SK-N-SH treated with all-trans-retinoic acid at 6 μM for 48 hours (cell line): Measurements from ENCODE around the gene FRMD4B.

Source experiments
- ATAC-seq: fragments of 200-7000 bp; cut with Tn5 transposase; 3 replicates; pipeline ENCODE4 v1.9.1; 2020; ENCODE audit warnings: mild to moderate bottlenecking, moderate library complexity
- ARNTL ChIP-seq: fragments of 450-650 bp; formaldehyde crosslinking; IDR thresholded peaks from 2 replicates; pipeline ENCODE4 v1.5.0; 2020; ENCODE audit warnings: low read depth, mild to moderate bottlenecking, moderate library complexity, borderline replicate concordance
- BACH2 ChIP-seq: fragments of 250-450 bp; sonication (Bioruptor Pico); IDR thresholded peaks from 2 replicates; pipeline ENCODE4 v1.9.0; 2021; ENCODE audit warnings: mild to moderate bottlenecking, borderline replicate concordance
- CSRNP3 ChIP-seq: fragments of 250-450 bp; sonication (Bioruptor Pico); IDR thresholded peaks from 2 replicates; pipeline ENCODE4 v1.5.1; 2021; ENCODE audit warnings: mild to moderate bottlenecking, moderate library complexity
- ESRRG ChIP-seq: fragments of 250-450 bp; sonication (Bioruptor Pico); IDR thresholded peaks from 2 replicates; pipeline ENCODE4 v1.6.1; 2021; ENCODE audit warnings: mild to moderate bottlenecking
- GLIS3 ChIP-seq: fragments of 250-450 bp; sonication (Bioruptor Pico); IDR thresholded peaks from 2 replicates; pipeline ENCODE4 v1.5.0; 2020; ENCODE audit warnings: mild to moderate bottlenecking, moderate library complexity
- ISL1 ChIP-seq: fragments of 250-450 bp; sonication (Bioruptor Pico); IDR thresholded peaks from 2 replicates; pipeline ENCODE4 v2.1.2; 2022; ENCODE audit warnings: mild to moderate bottlenecking, moderate library complexity
- OSR1 ChIP-seq: fragments of 250-450 bp; sonication (Bioruptor Pico); IDR thresholded peaks from 2 replicates; pipeline ENCODE4 v1.8.0; 2022; ENCODE audit warnings: moderate library complexity, mild to moderate bottlenecking, inconsistent platforms
- PATZ1 ChIP-seq: fragments of 250-450 bp; sonication (Bioruptor Pico); IDR thresholded peaks from 2 replicates; pipeline ENCODE4 v1.8.0; 2020; ENCODE audit warnings: mild to moderate bottlenecking, moderate library complexity, borderline replicate concordance
- PPARA ChIP-seq: fragments of 250-450 bp; sonication (Bioruptor Pico); IDR thresholded peaks from 2 replicates; pipeline ENCODE4 v1.5.0; 2020; ENCODE audit warnings: mild to moderate bottlenecking, borderline replicate concordance
- RARB ChIP-seq: fragments of 250-450 bp; sonication (Bioruptor Pico); IDR thresholded peaks from 2 replicates; pipeline ENCODE4 v1.8.0; 2021; ENCODE audit warnings: mild to moderate bottlenecking, moderate library complexity
- SNAI2 ChIP-seq: fragments of 250-450 bp; sonication (Bioruptor Pico); IDR thresholded peaks from 2 replicates; pipeline ENCODE4 v1.5.0; 2020; ENCODE audit warnings: mild to moderate bottlenecking, moderate library complexity
- TCF4 ChIP-seq: fragments of 250-450 bp; sonication (Bioruptor Pico); IDR thresholded peaks from 2 replicates; pipeline ENCODE4 v1.8.0; 2021; ENCODE audit warnings: mild to moderate bottlenecking, moderate library complexity, borderline replicate concordance
- TOX ChIP-seq: fragments of 250-450 bp; sonication (Bioruptor Pico); IDR thresholded peaks from 2 replicates; pipeline ENCODE4 v1.8.0; 2021; ENCODE audit warnings: mild to moderate bottlenecking, moderate library complexity, borderline replicate concordance
- TSHZ2 ChIP-seq: fragments of 250-450 bp; sonication (Bioruptor Pico); IDR thresholded peaks from 2 replicates; pipeline ENCODE4 v1.5.0; 2020; ENCODE audit warnings: mild to moderate bottlenecking, moderate library complexity
- ZC3H10 ChIP-seq: fragments of 250-450 bp; sonication (Bioruptor Pico); IDR thresholded peaks from 2 replicates; pipeline ENCODE4 v1.5.1; 2021; ENCODE audit warnings: mild to moderate bottlenecking, moderate library complexity
- ZFP3 ChIP-seq: fragments of 250-450 bp; sonication (Bioruptor Pico); IDR thresholded peaks from 2 replicates; pipeline ENCODE4 v1.5.0; 2020; ENCODE audit warnings: mild to moderate bottlenecking, moderate library complexity
- ZFP30 ChIP-seq: fragments of 450-650 bp; formaldehyde crosslinking; IDR thresholded peaks from 2 replicates; pipeline ENCODE4 v1.5.0; 2022; ENCODE audit warnings: mild to moderate bottlenecking, moderate library complexity
- ZNF565 ChIP-seq: fragments of 450-650 bp; formaldehyde crosslinking; conservative IDR thresholded peaks from 2 replicates; pipeline ENCODE4 v1.5.0; 2020; ENCODE audit warnings: low read depth, mild to moderate bottlenecking, moderate library complexity
- ZNF70 ChIP-seq: fragments of 450-650 bp; formaldehyde crosslinking; IDR thresholded peaks from 2 replicates; pipeline ENCODE4 v1.5.0; 2020; ENCODE audit warnings: mild to moderate bottlenecking, moderate library complexity
- ZNF8 ChIP-seq: fragments of 450-650 bp; formaldehyde crosslinking; IDR thresholded peaks from 2 replicates; pipeline ENCODE4 v1.5.0; 2020; ENCODE audit warnings: mild to moderate bottlenecking, moderate library complexity
- TF ChIP-seq, protein P1 (sequence below): fragments of 250-450 bp; sonication (Bioruptor Pico); IDR thresholded peaks from 2 replicates; pipeline ENCODE4 v1.8.0; 2021; ENCODE audit warnings: low read depth, mild to moderate bottlenecking, moderate library complexity, borderline replicate concordance
- TF ChIP-seq, protein P2 (sequence below): fragments of 250-450 bp; sonication (Bioruptor Pico); IDR thresholded peaks from 2 replicates; pipeline ENCODE4 v1.5.1; 2020; ENCODE audit warnings: low read depth, mild to moderate bottlenecking, moderate library complexity

FRMD4B gene

GRCh38 chr3:69137412-69137811 lies 248.5 kb downstream of the FRMD4B start (continued):
- TF ChIP-seq, protein P1, sequence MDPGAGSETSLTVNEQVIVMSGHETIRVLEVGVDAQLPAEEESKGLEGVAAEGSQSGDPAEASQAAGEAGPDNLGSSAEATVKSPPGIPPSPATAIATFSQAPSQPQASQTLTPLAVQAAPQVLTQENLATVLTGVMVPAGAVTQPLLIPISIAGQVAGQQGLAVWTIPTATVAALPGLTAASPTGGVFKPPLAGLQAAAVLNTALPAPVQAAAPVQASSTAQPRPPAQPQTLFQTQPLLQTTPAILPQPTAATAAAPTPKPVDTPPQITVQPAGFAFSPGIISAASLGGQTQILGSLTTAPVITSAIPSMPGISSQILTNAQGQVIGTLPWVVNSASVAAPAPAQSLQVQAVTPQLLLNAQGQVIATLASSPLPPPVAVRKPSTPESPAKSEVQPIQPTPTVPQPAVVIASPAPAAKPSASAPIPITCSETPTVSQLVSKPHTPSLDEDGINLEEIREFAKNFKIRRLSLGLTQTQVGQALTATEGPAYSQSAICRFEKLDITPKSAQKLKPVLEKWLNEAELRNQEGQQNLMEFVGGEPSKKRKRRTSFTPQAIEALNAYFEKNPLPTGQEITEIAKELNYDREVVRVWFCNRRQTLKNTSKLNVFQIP (CRISPR knock-in tag), result no peak

GRCh38 chr3:69137005-69137404 lies 248.9 kb downstream of the FRMD4B start:
- peak; percentile 48; the same call in 2 of the 3 replicates for ATAC-seq
- TF ChIP-seq ZNF8 (CRISPR knock-in tag) (no peak), CSRNP3 (CRISPR knock-in tag) (no peak), TCF4 (CRISPR knock-in tag) (no peak), ESRRG (CRISPR knock-in tag) (no peak), ZFP3 (no peak), TOX (CRISPR knock-in tag) (no peak), PPARA (CRISPR knock-in tag) (no peak), ISL1 (no peak), ZNF565 (CRISPR knock-in tag) (no peak), ZC3H10 (CRISPR knock-in tag) (no peak), BACH2 (CRISPR knock-in tag) (no peak), TSHZ2 (no peak), SNAI2 (no peak), ZFP30 (CRISPR knock-in tag) (no peak), PATZ1 (CRISPR knock-in tag) (no peak), RARB (CRISPR knock-in tag) (no peak)

DNA sequence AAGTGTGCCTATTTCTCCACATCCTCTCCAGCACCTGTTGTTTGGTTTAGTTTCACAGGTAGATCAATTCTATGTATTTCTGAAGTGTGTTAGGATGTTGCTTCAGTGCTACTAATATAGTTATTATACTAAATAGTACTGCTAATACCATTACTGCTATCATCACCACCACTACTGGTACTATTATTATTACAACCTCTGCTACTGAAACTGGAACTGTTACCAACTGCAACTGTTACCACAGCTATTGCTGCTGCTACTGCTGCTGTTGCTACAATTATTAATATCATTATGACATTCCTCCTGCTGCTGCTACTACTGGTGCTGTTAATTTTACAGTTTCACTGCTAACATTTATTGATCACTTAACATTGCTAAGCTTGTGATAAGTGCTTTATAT lies 255.2 kb downstream of the FRMD4B start:
- no peak for ATAC-seq
- TF ChIP-seq BACH2 (CRISPR knock-in tag) (no peak), SNAI2 (no peak), ZFP30 (CRISPR knock-in tag) (no peak), ZNF70 (CRISPR knock-in tag) (no peak), ZNF8 (CRISPR knock-in tag) (no peak), RARB (CRISPR knock-in tag) (no peak), TCF4 (CRISPR knock-in tag) (no peak), ZNF565 (CRISPR knock-in tag) (no peak), ARNTL (CRISPR knock-in tag) (no peak), TSHZ2 (no peak), ZC3H10 (CRISPR knock-in tag) (no peak), TOX (CRISPR knock-in tag) (no peak), ISL1 (no peak), OSR1 (CRISPR knock-in tag) (no peak), GLIS3 (no peak), CSRNP3 (CRISPR knock-in tag) (no peak)
- TF ChIP-seq, protein P2, sequence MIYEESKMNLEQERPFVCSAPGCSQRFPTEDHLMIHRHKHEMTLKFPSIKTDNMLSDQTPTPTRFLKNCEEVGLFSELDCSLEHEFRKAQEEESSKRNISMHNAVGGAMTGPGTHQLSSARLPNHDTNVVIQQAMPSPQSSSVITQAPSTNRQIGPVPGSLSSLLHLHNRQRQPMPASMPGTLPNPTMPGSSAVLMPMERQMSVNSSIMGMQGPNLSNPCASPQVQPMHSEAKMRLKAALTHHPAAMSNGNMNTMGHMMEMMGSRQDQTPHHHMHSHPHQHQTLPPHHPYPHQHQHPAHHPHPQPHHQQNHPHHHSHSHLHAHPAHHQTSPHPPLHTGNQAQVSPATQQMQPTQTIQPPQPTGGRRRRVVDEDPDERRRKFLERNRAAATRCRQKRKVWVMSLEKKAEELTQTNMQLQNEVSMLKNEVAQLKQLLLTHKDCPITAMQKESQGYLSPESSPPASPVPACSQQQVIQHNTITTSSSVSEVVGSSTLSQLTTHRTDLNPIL (CRISPR knock-in tag), result no peak
- TF ChIP-seq, protein P1 (CRISPR knock-in tag), result no peak
